GM19240 (cell line): Measurements from ENCODE around the gene FBXL19.
"Not testable (repeated sequence)": the region's sequence is repeated elsewhere in the genome, so short reads cannot be mapped to it uniquely, and the experiment has no call there.

Experiments
- DNase-seq: peaks from one replicate; pipeline ENCODE4 v3.0.0; 2011; ENCODE audit warnings: low spot score; ENCODE audit not compliant: insufficient read length

FBXL19 gene

DNA sequence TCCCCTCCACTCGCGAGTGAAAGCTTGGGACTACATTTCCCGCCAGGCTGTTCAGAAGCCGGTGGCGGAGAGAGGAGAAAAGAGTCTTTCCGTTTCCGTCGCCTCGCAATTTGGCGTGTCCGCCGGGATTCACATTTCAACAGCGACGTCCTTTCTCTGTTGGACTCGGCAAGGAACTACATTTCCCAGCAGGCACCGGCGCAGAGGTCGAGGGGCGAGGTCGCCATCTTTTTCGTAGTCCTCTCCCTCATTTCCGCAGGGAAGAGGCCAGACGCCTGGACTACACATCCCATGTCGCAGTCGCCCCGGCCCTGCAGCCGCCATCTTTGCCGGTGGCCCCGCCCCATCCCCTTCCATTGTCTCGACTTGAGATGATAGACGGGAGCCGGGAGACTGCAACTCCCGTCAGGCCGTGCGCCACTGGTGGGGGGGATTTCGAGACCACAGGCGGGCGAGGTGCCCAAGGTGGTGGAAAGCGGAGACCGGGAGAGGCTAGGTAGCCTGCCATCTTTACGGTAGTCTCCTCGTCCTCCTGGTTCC lies 882 bp upstream of the FBXL19 start:
- DNase-seq = peak; percentile 97

DNA sequence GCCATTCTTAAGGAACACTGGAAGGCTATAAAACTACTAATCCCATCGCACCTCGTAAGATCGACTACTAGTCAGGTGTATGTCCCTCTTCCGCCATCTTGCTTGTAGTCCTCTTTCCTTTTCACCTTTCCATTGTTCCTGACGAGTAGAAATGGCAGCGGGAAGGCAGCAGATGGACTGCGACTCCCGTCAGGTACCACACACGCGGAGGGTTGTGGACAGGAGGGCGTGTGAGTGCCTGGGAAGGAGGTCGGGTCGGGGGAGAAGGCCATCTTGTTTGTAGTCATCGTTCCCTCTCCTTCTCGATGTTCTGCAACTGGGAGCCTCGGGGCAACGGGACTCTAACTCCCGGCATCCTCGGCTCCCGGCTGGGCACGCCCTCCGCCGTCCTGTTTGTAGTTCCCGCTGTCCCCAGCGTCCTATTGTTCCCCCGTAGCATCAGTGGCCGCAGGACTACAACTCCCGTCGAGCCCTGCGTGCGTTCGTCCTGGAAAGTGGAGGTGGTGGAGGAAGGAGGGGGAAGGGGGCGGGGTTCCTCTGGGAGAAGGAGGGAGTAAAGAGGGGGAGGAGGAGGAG lies 324 bp upstream of the FBXL19 start:
- DNase-seq = peak; percentile 96

DNA sequence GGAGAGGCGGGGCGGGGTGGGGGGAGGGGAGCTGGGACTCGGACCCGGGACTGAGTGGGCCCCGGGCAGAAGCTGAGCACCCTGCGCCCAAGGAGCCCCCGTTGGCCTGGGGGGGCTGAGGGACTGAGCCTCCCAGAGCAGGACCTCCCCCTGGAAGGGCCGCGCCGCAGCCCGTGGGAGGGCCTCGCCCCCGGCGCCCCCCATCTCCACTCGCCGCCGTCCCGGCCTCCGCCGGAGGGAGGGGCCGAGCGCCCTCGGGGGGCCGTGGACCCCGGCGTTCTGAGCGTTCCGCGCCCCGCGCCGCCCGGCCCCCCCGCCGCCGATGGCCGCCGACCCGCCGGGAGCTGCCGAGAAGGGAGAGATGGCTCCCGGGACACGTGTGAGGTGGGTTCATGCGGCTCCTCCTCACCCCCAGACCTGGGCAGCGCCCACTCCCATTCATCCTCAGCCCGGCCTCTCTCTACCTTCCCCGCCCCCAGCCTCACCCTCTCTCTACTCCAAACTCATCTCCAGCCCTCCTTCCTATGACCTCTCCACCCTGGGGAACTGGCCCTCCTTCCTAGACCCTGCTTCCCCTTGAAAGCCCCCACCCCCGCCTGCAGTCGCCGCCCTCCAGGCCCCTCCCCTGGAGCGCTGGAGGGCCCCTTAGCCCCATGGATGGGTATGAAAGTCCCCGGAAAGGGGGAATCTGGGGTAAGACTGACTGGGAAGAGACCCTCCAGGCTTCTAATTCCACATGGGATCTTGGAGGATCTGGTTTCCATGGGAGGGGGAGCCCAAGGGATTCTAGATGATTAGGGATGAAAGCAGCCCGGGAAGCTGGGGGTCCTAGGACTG lies 922 bp downstream of the FBXL19 start:
- no peak for DNase-seq

DNA sequence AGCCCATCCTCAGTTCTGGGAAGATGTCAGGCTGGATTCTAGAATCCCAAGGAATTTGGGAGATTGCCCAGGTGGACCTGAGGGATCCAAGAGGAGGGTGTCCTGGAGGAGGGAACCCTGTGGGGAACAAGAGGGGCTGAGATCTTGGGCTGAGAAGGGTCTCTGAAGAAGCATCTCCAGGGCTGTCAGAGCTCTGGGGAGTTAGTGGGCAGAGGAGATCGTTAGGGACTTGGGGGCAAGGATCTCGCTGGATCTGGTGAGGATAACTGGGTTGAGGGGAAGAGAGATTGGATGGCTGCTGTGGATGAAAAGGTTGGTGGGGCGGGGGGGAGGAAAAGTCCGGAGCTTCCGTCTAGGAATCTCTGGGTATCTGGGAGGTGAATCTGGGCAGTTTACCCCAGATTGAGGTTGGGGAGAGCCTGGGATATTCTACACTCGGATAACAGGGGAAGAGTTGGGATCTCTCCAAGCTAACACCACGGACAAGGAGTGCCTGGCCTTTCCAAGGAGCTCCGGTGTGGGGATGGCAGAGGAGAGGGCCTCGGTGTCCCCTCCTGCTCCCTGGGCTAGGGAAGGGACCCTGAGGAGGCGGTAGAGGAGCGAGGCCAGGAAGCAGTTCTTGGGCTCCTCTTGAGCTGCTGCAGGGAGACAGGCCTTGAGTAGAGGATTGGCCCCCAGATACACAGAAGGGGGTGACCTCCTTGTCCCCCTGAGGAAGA lies 1.7 kb downstream of the FBXL19 start:
- no peak for DNase-seq

DNA sequence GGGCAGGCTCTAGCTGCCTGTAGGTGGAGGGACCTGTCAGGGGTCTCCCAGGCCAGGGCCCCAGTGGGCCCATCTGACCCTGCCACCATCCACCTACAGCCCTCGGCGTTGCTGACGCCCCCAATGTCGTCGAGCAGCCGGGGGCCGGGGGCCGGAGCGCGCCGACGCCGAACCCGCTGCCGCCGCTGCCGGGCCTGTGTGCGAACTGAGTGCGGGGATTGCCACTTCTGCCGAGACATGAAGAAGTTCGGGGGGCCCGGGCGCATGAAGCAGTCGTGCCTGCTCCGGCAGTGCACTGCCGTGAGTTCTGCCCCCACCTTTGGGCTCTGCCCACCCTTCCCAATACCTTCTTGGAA lies 2.2 kb downstream of the FBXL19 start:
- DNase-seq = no peak

DNA sequence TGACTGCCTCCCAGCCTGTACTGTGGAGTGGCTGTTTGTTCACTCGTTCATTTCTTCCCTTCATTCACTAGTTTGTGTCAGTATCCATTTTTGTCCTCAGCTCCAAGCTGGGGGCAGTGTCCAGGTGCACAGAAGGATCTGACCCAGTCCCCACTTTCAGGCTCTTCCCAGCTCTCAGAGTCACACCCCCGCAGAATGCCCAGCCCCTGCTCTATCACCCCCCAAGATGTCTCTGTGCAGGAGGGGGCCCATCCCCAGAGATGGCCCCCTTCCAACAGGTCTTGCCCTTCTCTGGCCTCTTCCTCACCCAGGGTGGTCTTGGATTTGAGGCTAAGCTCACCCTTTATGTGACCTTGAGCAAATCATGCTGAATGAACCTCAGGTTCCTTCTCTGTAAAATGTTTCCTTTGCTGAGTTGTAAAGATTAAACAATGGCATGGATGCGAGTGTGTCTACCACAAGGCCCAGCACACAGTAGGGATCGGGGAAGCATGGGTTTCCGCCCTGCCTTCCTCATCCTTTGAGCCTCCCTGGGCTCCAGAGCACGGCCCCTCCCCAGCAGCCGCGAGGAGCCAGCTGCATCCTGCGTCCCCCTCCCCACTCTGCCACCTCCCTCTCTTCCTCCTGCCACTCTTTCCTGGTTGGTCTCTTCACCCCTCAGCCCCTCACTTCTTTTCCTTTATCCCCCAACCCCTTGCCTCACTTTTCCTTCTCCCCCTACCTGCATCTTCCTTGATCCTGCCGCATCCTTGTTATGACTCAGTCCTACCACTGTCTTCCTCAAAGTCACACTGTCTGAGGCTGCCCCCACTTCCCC lies 2.8 kb downstream of the FBXL19 start:
- no peak for DNase-seq

DNA sequence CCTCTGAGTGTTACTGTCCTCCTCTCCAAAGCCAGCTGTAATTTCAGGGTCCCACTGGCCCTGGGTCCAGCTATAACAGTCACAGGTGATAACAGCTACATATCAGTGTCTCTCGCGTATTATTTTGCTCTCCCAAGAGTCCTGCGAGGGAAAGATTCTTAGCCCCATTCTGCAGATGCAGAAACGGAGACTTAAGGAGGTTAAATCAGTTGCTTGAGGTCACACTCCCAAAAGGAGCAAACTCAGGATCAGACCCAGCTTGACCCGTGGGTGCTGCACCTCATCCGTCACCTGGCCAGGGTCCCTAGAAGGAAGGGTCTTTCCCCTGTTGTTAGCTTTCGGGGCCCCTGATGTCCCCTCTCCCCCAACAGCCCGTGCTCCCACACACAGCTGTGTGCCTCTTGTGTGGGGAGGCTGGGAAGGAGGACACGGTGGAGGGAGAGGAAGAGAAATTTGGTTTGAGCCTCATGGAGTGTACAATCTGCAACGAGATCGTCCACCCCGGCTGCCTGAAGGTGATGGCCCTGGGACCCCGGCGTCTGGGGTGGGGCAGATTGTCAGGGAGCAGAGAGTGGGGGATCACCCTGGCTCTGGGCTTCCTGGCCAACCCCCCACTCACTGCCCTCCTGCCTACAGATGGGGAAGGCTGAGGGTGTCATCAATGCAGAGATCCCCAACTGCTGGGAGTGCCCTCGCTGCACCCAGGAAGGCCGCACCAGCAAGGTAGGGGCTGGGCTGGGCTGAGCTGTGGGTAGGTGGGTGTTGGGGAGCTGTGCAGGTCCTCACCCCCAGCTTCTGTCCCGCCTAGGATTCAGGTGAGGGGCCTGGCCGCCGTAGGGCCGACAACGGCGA lies 3.8 kb downstream of the FBXL19 start:
- DNase-seq = no peak

DNA sequence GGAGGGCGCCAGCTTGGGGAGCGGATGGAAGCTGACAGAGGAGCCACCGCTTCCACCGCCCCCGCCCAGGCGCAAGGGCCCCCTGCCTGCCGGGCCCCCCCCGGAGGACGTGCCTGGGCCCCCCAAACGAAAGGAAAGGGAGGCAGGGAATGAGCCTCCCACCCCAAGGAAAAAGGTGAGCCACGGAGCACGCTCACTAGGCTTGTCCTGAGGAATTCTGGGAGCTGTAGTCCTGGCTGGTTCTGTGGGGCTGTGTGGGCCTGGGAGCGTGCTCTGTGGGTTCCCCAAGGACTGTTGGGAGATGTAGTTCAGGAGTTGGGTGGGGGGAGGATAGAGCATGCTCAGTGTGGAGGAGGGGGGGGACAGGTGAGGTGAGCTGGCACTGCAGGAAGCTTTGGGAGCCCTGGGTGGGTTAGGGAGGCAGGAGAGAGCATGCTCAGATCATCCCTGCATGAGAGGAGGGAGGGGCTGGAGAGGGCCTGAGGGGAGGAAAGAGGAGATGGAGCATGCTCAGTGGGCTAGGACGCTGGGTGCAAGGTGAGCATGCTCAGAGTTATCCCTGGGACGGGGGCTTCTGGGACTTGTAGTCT lies 4.5 kb downstream of the FBXL19 start:
- no peak for DNase-seq

DNA sequence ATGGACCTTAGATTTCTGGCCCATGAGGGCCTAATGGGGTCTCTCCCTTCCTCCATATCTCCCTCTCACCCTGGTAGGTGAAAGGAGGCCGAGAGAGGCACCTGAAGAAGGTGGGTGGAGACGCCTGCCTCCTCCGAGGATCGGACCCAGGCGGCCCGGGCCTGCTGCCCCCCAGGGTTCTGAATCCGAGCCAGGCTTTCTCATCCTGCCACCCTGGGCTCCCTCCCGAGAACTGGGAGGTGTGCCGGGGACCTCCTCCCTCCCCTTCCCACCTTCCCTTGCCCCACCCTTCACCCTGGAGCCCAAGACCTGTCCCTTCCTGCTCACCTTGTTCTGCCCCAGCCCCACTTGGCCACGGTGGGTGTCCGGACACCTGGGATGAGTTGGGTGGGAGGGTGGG lies 5.0 kb downstream of the FBXL19 start:
- DNase-seq = no peak

DNA sequence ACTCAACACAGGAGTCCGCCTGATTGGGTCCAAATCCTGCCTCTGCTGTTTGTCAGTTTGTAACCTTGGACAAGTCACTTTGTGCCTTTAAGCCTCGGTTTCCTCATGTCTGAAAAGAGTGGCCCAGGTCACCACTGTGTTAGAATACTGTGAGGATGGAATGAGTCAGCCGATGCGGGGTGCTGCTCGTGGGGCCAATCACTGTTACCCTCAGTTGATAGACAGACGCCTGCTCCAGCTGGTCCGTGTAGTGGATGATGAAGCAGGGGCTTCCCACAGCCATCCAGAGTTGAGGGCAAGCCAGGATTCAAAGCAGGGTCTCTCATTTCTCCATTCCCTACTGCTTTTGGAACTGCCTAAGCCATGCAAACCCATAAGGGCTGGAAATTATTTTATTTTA lies 5.8 kb downstream of the FBXL19 start:
- DNase-seq = no peak

DNA sequence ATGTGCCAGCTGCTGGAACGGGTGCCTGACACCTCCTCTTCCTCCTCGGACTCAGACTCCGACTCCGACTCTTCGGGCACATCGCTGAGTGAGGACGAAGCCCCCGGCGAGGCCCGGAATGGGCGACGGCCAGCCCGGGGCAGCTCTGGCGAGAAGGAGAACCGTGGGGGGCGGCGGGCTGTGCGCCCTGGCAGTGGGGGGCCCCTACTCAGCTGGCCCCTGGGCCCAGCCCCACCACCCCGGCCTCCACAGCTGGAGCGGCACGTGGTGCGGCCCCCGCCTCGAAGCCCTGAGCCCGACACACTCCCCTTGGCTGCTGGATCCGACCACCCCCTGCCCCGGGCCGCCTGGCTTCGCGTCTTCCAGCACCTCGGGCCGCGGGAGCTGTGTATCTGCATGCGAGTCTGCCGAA lies 6.8 kb downstream of the FBXL19 start:
- DNase-seq = no peak

DNA sequence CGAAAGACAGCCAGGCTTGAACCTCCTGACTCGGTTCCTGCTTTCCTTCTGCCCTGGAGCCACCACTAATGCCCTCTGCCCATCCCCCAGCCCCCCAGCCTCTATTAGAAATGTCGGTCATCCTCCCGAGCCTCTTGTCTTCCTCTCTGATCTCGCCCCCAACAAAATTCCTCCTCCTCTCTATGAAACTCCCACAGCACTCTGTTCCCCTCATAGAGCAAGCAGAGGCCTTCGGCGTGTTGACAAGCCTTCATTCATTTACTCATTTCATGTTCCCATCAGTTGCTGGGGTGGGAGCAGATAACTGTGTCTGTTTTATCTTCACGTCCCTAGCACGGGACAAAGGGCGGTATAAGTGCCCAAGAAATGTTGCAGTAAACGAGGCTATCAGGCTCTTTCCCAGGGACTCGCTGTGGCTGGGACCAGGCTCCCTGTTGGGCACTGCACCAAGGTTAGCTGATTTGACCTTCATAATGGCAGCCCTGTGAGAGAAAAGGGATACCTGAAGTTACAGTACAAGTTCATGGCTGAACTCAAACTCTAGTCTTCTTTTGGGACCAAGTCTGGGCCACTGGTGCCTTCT lies 7.8 kb downstream of the FBXL19 start:
- no peak for DNase-seq

DNA sequence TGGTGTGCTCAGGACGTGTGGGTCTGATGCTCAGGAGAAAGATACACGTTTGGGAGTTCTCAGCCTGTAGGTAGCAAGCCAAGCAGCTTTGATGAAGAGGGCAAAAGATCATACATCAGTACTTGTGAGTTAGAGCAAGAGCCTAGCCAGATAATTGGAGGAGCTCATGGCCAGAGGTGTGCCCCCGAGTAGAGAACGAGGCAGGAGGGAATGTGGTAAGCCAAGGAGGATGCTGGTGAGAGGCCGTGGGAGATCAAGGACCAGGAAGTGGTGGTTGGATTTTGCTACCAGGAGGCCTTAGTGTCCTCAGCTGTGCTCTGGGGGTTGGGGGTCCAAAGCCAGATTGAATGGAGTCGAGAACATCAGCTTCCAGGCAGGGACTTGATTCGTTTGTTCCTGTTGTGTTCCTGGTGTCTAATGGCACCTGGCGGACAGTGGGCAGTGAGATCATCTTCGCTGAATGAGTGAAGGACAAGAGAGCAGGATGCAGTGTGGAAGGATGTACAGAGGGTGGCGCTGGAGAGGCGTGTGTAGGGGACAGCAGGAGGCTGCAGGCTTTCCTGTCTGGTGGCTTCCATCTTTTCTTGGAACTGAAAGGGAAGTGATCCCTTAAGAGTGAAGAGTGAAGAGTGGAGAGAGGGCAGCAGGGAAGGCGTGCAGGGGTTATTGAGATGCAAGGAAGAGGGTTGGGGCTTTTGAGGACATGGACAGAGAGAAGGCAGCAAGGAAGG lies 11.6 kb downstream of the FBXL19 start:
- DNase-seq = no peak

DNA sequence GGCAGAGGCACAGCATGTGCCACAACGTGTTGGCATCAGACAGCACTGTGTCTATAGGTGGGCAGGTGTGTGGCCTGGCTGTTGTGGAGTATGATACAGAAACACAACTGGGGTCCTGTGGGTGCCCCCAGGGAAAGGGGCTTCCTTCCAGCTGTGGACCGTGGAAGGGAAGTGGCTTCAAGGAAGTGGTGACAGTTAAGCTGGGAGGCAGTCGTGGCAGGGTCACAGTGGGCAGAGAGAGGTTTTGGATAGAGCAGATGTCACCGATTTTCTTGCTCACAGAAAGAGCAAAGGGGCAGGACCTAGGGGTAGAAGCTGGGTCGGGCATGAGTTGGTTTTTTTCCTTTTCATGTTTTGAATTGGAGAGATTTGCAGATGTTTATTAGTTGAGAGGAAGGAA lies 14.3 kb downstream of the FBXL19 start:
- no peak for DNase-seq

DNA sequence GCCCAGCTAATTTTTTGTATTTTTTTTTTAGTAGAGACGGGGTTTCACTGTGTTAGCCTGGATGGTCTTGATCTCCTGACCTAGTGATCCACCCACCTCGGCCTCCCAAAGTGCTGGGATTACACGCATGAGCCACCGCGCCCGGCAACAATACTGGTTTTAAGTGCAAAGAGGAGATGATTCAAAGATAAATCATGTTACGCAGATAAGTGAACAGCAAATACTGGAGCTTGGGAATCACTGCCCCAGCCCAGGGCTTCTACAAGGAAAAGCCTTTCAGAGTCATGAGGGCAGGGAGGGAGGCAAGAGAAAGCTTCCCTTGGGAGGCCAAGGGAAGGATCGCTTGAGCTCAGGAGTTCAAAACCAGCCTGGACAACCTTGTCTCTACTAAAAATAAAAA lies 16.2 kb downstream of the FBXL19 start:
- not testable (repeated sequence) for DNase-seq

DNA sequence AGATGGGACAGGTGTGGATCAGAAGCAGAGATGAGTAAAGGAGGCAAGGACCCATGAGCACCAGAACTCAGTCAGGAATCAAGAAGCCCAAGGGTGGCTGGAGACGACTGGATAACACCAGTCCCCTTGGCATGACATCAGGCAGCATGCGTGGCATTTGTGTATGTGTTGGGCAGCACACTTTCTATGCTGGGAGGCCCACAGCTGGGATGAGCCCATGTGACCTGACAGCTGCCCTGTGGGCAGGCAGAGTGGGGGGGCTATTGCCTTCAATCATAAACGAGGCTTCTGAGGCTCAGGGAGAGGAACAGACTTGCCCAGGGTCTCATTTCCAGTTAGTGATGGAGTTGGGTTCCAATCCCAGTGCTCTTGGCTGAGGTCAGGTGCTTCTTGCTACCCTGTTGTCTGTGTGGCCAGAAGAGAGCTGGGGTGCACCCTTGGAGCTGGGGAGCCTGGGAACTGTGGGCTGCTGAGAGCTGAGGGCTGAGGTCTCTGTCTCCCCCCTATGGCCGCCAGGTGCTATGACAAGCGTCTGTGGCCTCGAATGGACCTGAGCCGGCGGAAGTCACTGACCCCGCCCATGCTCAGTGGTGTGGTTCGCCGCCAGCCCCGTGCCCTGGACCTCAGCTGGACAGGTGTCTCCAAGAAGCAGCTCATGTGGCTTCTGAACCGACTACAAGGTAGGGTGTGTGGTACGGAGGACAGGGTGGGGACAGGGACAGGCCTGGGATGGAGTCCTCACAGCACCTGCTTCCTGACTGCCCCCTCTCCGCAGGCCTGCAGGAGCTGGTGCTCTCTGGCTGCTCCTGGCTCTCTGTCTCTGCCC lies 18.4 kb downstream of the FBXL19 start:
- DNase-seq = peak; percentile 95

DNA sequence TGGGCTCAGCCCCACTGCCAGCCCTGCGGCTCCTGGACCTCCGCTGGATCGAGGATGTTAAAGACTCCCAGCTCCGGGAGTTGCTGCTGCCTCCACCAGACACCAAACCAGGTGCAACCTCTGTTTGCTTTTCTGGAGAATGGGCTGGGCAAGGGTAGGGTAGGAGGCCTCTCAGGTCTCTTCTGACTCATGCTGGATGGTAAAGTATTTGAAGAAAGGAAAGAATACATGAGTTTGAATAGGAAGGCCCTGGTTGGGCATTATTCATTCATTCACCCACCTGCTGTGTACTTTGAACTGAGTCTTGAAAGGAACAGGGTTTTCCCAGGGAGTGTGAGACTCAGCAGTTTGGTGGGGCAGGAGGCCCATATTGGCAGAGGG lies 19.0 kb downstream of the FBXL19 start:
- no peak for DNase-seq

DNA sequence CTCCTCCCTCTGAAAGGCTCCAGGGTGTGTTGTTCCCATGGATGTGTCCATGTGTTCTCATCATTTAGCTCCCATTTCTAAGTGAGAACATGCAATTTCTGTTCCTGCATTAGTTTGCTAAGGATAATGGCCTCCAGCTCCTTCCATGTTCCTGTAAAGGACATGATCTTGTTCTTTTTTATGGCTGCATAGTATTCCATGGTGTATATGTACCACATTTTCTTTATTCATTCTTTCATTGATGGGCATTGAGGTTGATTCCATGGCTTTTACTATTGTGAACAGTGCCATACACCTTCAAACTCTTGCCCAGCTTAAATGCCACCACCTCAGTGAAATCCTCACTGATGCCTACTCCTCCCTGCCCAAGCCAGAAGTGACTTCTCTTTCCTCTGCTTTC lies 21.0 kb downstream of the FBXL19 start:
- DNase-seq = no peak
